H1 (cell line): Measurements from ENCODE around the gene COL5A1. TPM values are rescaled to one million over a fixed set of nuclear protein-coding genes. Genes with fewer than 3 reads are reported as not detected.
A peak's percentile ranks its signal among the peaks of the same experiment; 100 is the strongest.

Source experiments
- CTCF ChIA-PET: fragments of 300-600 bp; sonication (Branson Sonifier 250); formaldehyde crosslinking; loops from one replicate; lab custom pipeline; 2021; ENCODE audit not compliant: partially characterized antibody; lab: Charles Lee
- POLR2A ChIA-PET: fragments of 300-600 bp; sonication (Branson Sonifier 250); formaldehyde crosslinking; loops from one replicate; lab custom pipeline; 2021; ENCODE audit warnings: inconsistent platforms; ENCODE audit not compliant: partially characterized antibody; lab: Charles Lee
- DNase-seq, 2 experiments: peaks; one replicate each; pipeline versions ENCODE4 v3.0.0 to v3.0.0-alpha.2; 2010 to 2022; ENCODE audit warnings: low spot score in 2 of 2, low read depth in 1 of 2, mixed read lengths in 1 of 2
- FAIRE-seq: peaks from 2 replicates; lab custom pipeline; 2011; peaks lifted over from hg19 to GRCh38; lab: Jason Lieb, UNC
- H2AFZ ChIP-seq: 2 replicates; pipeline ENCODE4 v1.8.1; 2012; ENCODE audit warnings: low read length, inconsistent platforms
- H2AK5ac ChIP-seq: 2 replicates; pipeline ENCODE4 v1.6.1; 2013; ENCODE audit warnings: low read depth, low read length
- H2BK120ac ChIP-seq: replicated peaks from 2 replicates; pipeline ENCODE3; 2013; ENCODE audit warnings: low read depth, low read length, inconsistent platforms
- H2BK12ac ChIP-seq: 2 replicates; pipeline ENCODE4 v1.6.1; 2013; ENCODE audit warnings: low read depth, low read length
- H2BK15ac ChIP-seq: 2 replicates; pipeline ENCODE4 v1.6.1; 2013; ENCODE audit warnings: low read length
- H2BK20ac ChIP-seq: 2 replicates; pipeline ENCODE4 v1.6.1; 2013; ENCODE audit warnings: low read length
- H2BK5ac ChIP-seq: 2 replicates; pipeline ENCODE4 v1.6.1; 2013; ENCODE audit warnings: low read depth, low read length
- H3K14ac ChIP-seq: 2 replicates; pipeline ENCODE4 v1.6.1; 2013; ENCODE audit warnings: inconsistent platforms; ENCODE audit not compliant: insufficient read length
- H3K18ac ChIP-seq: 2 replicates; pipeline ENCODE4 v1.6.1; 2013; ENCODE audit warnings: low read length; ENCODE audit errors: extremely low read depth
- H3K23ac ChIP-seq: 2 replicates; pipeline ENCODE4 v1.6.1; 2013; ENCODE audit warnings: inconsistent platforms; ENCODE audit not compliant: insufficient read length
- H3K23me2 ChIP-seq: 2 replicates; pipeline ENCODE4 v1.6.1; 2013; ENCODE audit warnings: low read depth, low read length
- H3K27ac ChIP-seq: 2 replicates; pipeline ENCODE4 v1.6.1; 2011; ENCODE audit warnings: low read depth, low read length, inconsistent platforms
- H3K27me3 ChIP-seq, 4 experiments: replicated peaks in 1 of 4; 1 replicate in 1 of 4; 2 replicates in 3 of 4; pipeline versions ENCODE4 v1.6.1 to v1.8.1; 2011 to 2013; ENCODE audit warnings: low read length in 3 of 4, mild to moderate bottlenecking in 3 of 4, inconsistent platforms in 2 of 4, mixed read lengths in 2 of 4, moderate library complexity in 1 of 4; ENCODE audit not compliant: control insufficient read depth in 3 of 4, insufficient read depth in 3 of 4; ENCODE audit errors: extremely low read depth in 1 of 4
- H3K36me3 ChIP-seq, 4 experiments: 2 replicates each; pipeline versions ENCODE4 v1.6.1 to v1.8.1; 2011 to 2013; ENCODE audit warnings: mild to moderate bottlenecking in 4 of 4, low read length in 3 of 4, moderate library complexity in 2 of 4, control low read depth in 1 of 4, inconsistent platforms in 1 of 4; ENCODE audit not compliant: insufficient read depth in 4 of 4, control insufficient read depth in 2 of 4
- H3K4ac ChIP-seq: replicated peaks from 2 replicates; pipeline ENCODE3; 2013; ENCODE audit warnings: low read length, low read depth, mixed read lengths, inconsistent platforms; ENCODE audit not compliant: insufficient read length
- H3K4me1 ChIP-seq, 4 experiments: replicated peaks in 1 of 4; 1 replicate in 1 of 4; 2 replicates in 3 of 4; pipeline versions ENCODE4 v1.6.1 to v1.8.1; 2011 to 2013; ENCODE audit warnings: low read length in 3 of 4, inconsistent platforms in 2 of 4, mixed read lengths in 1 of 4; ENCODE audit not compliant: insufficient read depth in 4 of 4, control insufficient read depth in 3 of 4
- H3K4me2 ChIP-seq, 2 experiments: 2 replicates each; pipeline versions ENCODE4 v1.6.1 to v1.8.1; 2011 to 2013; ENCODE audit warnings: low read depth in 2 of 2, low read length in 2 of 2, control low read depth in 1 of 2, inconsistent platforms in 1 of 2, mild to moderate bottlenecking in 1 of 2; ENCODE audit not compliant: insufficient read depth in 1 of 2
- H3K4me3 ChIP-seq, 4 experiments: fragments of 200-600, 300-600 bp in 1 of 4; sonication (generic), shearing (Covaris generic), sonication (Bioruptor Twin) in 1 of 4; 2 replicates each; pipeline versions ENCODE4 v1.5.1 to v1.8.1; 2011 to 2016; ENCODE audit warnings: low read length in 4 of 4, low read depth in 3 of 4, control low read depth in 2 of 4, inconsistent platforms in 2 of 4, mild to moderate bottlenecking in 2 of 4, mixed read lengths in 1 of 4, moderate library complexity in 1 of 4; ENCODE audit not compliant: insufficient read depth in 2 of 4; ENCODE audit errors: extremely low read depth in 1 of 4
- H3K56ac ChIP-seq: replicated peaks from 2 replicates; pipeline ENCODE3; 2013; ENCODE audit warnings: low read depth, mild to moderate bottlenecking, mixed read lengths, low read length, inconsistent platforms; ENCODE audit not compliant: insufficient read length
- H3K79me1 ChIP-seq: 2 replicates; pipeline ENCODE4 v1.6.1; 2013; ENCODE audit warnings: low read depth, low read length, control low read depth
- H3K79me2 ChIP-seq, 2 experiments: 2 replicates each; pipeline versions ENCODE4 v1.6.1 to v1.8.1; 2012 to 2013; ENCODE audit warnings: low read length in 2 of 2, mild to moderate bottlenecking in 2 of 2, inconsistent platforms in 1 of 2; ENCODE audit not compliant: insufficient read depth in 2 of 2, control insufficient read depth in 1 of 2
- H3K9ac ChIP-seq, 4 experiments: replicated peaks in 1 of 4; 1 replicate in 1 of 4; 2 replicates in 3 of 4; pipeline versions ENCODE4 v1.6.1 to v1.8.1; 2011 to 2013; ENCODE audit warnings: low read depth in 3 of 4, low read length in 3 of 4, control low read depth in 2 of 4, mild to moderate bottlenecking in 2 of 4, moderate library complexity in 2 of 4, inconsistent platforms in 1 of 4; ENCODE audit errors: extremely low read depth in 1 of 4
- H3K9me3 ChIP-seq, 2 experiments: 2 replicates each; pipeline versions ENCODE4 v1.6.1 to v1.8.1; 2012 to 2013; ENCODE audit warnings: mild to moderate bottlenecking in 2 of 2, moderate library complexity in 2 of 2, control low read depth in 1 of 2, inconsistent platforms in 1 of 2, low read depth in 1 of 2, low read length in 1 of 2, mixed read lengths in 1 of 2; ENCODE audit not compliant: insufficient read depth in 2 of 2
- H4K20me1 ChIP-seq, 2 experiments: replicated peaks in 1 of 2; 2 replicates each; pipeline versions ENCODE3 to v1.8.1; 2011 to 2013; ENCODE audit warnings: inconsistent platforms in 2 of 2, low read length in 2 of 2, mild to moderate bottlenecking in 1 of 2; ENCODE audit not compliant: insufficient read depth in 2 of 2, control insufficient read depth in 1 of 2
- H4K5ac ChIP-seq: 2 replicates; pipeline ENCODE4 v1.6.1; 2013; ENCODE audit warnings: low read length, low read depth, mixed read lengths, inconsistent platforms; ENCODE audit not compliant: insufficient read length
- H4K8ac ChIP-seq: 2 replicates; pipeline ENCODE4 v1.8.0; 2013; ENCODE audit warnings: mild to moderate bottlenecking, moderate library complexity, low read length, inconsistent platforms; ENCODE audit not compliant: insufficient read depth; ENCODE audit errors: extremely low read depth
- H4K91ac ChIP-seq: replicated peaks from 2 replicates; pipeline ENCODE3; 2013; ENCODE audit warnings: low read length, mixed read lengths, inconsistent platforms; ENCODE audit not compliant: insufficient read length
- BCL11A ChIP-seq, 2 experiments: IDR thresholded peaks; one replicate each; pipeline ENCODE4 v1.6.1; 2011; ENCODE audit warnings: low read depth in 2 of 2, low read length in 2 of 2, mild to moderate bottlenecking in 2 of 2
- CHD1 ChIP-seq: IDR thresholded peaks from 2 replicates; pipeline ENCODE4 v1.6.1; 2012; ENCODE audit warnings: low read depth, low read length, improper control_type of control experiment
- CHD2 ChIP-seq: IDR thresholded peaks from 2 replicates; pipeline ENCODE4 v1.6.1; 2012; ENCODE audit warnings: low read length, improper control_type of control experiment
- CREB1 ChIP-seq: IDR thresholded peaks from 2 replicates; pipeline ENCODE4 v1.6.1; 2012; ENCODE audit warnings: inconsistent platforms
- CTBP2 ChIP-seq: IDR thresholded peaks from 2 replicates; pipeline ENCODE4 v1.7.0; 2011; ENCODE audit warnings: borderline replicate concordance, mild to moderate bottlenecking, moderate library complexity, mixed read lengths, low read length; ENCODE audit not compliant: insufficient read depth, insufficient read length
- EGR1 ChIP-seq: IDR thresholded peaks from 2 replicates; pipeline ENCODE4 v1.6.1; 2011; ENCODE audit warnings: low read depth, low read length, borderline replicate concordance
- KDM5A ChIP-seq: fragments of 200-600 bp; IDR thresholded peaks from 2 replicates; pipeline ENCODE4 v1.7.1; 2012; ENCODE audit warnings: mild to moderate bottlenecking, low read length, inconsistent platforms, mixed read lengths
- PHF8 ChIP-seq: fragments of 200-600 bp; sonication (generic); conservative IDR thresholded peaks from 2 replicates; pipeline ENCODE4 v1.7.1; 2012; ENCODE audit warnings: low read depth, mild to moderate bottlenecking, inconsistent platforms, low read length, moderate library complexity
- POLR2A ChIP-seq, 2 experiments: IDR thresholded peaks; 1 replicate in 1 of 2; 2 replicates in 1 of 2; pipeline ENCODE4 v1.6.1; 2011; ENCODE audit warnings: low read depth in 2 of 2, low read length in 2 of 2, mild to moderate bottlenecking in 2 of 2; ENCODE audit errors: control extremely low read depth in 1 of 2
- SRF ChIP-seq: IDR thresholded peaks from 2 replicates; pipeline ENCODE4 v1.6.1; 2011; ENCODE audit warnings: mild to moderate bottlenecking, low read depth, low read length, moderate library complexity
- WGBS, 2 experiments: shearing (Covaris generic) in 1 of 2; methylation state at CpG; one replicate each; pipeline versions ENCODE4 v1.1.6 to v1.1.7; 2013 to 2015; ENCODE audit warnings: low lambda C conversion rate in 2 of 2, mixed read lengths in 2 of 2, inconsistent platforms in 1 of 2, low coverage in 1 of 2, missing lambda C conversion rate in 1 of 2; ENCODE audit not compliant: insufficient replicate concordance in 2 of 2, insufficient coverage in 1 of 2, insufficient read length in 1 of 2; ENCODE audit errors: extremely low coverage in 1 of 2, missing lambda C conversion rate in 1 of 2; 5-methylcytosine and 5-hydroxymethylcytosine counted together
- polyA plus RNA-seq, 7 experiments: library from polyadenylated mRNA; depleted of rRNA in 3 of 7; stranded (reverse) in 5 of 7; unstranded in 2 of 7; fragments of >200 nt in 5 of 7; fragments of 200-250 nt in 2 of 7; gene quantifications; 1 replicate in 5 of 7; 2 replicates in 1 of 7; 4 replicates in 1 of 7; pipeline versions ENCODE4 v1.2.1 to v1.2.3, GENCODE V29; 2011 to 2013; ENCODE audit warnings: missing spikeins in 2 of 7, mixed read lengths in 2 of 7
- total RNA-seq: library from RNA; stranded (reverse); fragmentation: NEBNext Ultra II Directional; extraction: Animal tissue kit (Norgen Biotek cat#: 25700); gene quantifications from 2 replicates; pipeline ENCODE4 v1.2.1, GENCODE V29; 2021
- TF ChIP-seq, protein P1 (sequence below): IDR thresholded peaks from 2 replicates; pipeline ENCODE4 v1.6.1; 2011; ENCODE audit warnings: low read length, improper control_type of control experiment

The COL5A1 gene
- total and polyA plus RNA-seq, 2 of the 8 experiments (the other 6 are each of a cell fraction or from before 2014, with no cell fraction given) = 3.8 to 12.0 TPM

GRCh38 chr9:134742822-134743535 is 101.4 kb downstream of the COL5A1 start:
- Histone ChIP-seq H3K9me3 (peaks cover 17 to 22% of the 10 kb centered on the region in 2 experiments; a peak in 3 of 4 replicates), H3K36me3 (peaks cover 0 to 15% (median 6%) of the 10 kb centered on the region in 4 experiments; a peak in 3 of 8 replicates), H2BK12ac (no peak overlapping the region), H3K14ac (no peak overlapping the region), H3K23me2 (peaks cover 6% of the 10 kb centered on the region; the same call in 1 of the 2 replicates), H3K9ac (no peak overlapping the region), H3K23ac (no peak overlapping the region), H3K4ac (no peak overlapping the region), H4K8ac (no peak overlapping the region), H3K18ac (no peak overlapping the region), H3K4me2 (no peak overlapping the region), H4K20me1 (peaks cover 0 to 14% of the 10 kb centered on the region in 2 experiments), H4K5ac (no peak overlapping the region), H3K4me3 (no peak overlapping the region), H4K91ac (no peak overlapping the region), H2BK120ac (no peak overlapping the region), H3K79me2 (no peaks in the 10 kb centered on the region; a peak in 1 of 4 replicates), H3K27me3 (no peaks in the 10 kb centered on the region; a peak in 1 of 7 replicates), H2AK5ac (no peak overlapping the region), H3K56ac (no peak overlapping the region), H2AFZ (no peak overlapping the region), H2BK20ac (no peak overlapping the region), H3K27ac (no peak overlapping the region), H3K4me1 (peaks cover 0 to 7% (median 1%) of the 10 kb centered on the region in 4 experiments; a peak in 3 of 7 replicates), H2BK15ac (no peak overlapping the region), H3K79me1 (peaks cover 3% of the 10 kb centered on the region; the same call in 1 of the 2 replicates), H2BK5ac (no peak overlapping the region)
- FAIRE-seq = no peak
- peak in 1 of 2 experiments; percentile 59 for DNase-seq
- CTCF ChIA-PET = interaction anchor here (0.7 to 1.9 kb wide), 24 partner anchors 9 to 861 kb away, joined by 3 to 9 read pairs (median 4); no protein-coding TSS in a partner anchor
- POLR2A ChIA-PET = no interaction called here
- 81% methylated on average over 22 of the region's 22 CpGs; no CpG with 5 or more reads in 1 of the 2 experiments for whole genome bisulfite sequencing, 2 experiments
- TF ChIP-seq CREB1 = 0 out of 2 replicates have a peak, but pooled peaks have one; percentile 32
- TF ChIP-seq PHF8 = no peak
- TF ChIP-seq SRF = no peak
- no peak for TF ChIP-seq BCL11A (IDR thresholded peaks at IDR 0.05; ENCODE audit: low read depth in 2 of 2, low read length in 2 of 2)
- no peak for TF ChIP-seq CHD1
- TF ChIP-seq KDM5A = no peak
- no peak for TF ChIP-seq CTBP2
- TF ChIP-seq EGR1 = no peak
- TF ChIP-seq POLR2A (IDR thresholded peaks at IDR 0.05; ENCODE audit: control extremely low read depth in 1 of 2, low read depth in 2 of 2, low read length in 2 of 2) = no peak
- no peak for TF ChIP-seq CHD2
- TF ChIP-seq, protein P1, sequence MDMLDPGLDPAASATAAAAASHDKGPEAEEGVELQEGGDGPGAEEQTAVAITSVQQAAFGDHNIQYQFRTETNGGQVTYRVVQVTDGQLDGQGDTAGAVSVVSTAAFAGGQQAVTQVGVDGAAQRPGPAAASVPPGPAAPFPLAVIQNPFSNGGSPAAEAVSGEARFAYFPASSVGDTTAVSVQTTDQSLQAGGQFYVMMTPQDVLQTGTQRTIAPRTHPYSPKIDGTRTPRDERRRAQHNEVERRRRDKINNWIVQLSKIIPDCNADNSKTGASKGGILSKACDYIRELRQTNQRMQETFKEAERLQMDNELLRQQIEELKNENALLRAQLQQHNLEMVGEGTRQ = no peak
